GM19099 (cell line): ENCODE measurements around the gene CFAP92.

Source experiments
- POLR2A ChIP-seq: IDR thresholded peaks from 3 replicates; pipeline ENCODE4 v1.6.1; 2011; ENCODE audit warnings: low read depth; ENCODE audit not compliant: insufficient read length; ENCODE audit errors: extremely low read depth

Gene CFAP92

DNA sequence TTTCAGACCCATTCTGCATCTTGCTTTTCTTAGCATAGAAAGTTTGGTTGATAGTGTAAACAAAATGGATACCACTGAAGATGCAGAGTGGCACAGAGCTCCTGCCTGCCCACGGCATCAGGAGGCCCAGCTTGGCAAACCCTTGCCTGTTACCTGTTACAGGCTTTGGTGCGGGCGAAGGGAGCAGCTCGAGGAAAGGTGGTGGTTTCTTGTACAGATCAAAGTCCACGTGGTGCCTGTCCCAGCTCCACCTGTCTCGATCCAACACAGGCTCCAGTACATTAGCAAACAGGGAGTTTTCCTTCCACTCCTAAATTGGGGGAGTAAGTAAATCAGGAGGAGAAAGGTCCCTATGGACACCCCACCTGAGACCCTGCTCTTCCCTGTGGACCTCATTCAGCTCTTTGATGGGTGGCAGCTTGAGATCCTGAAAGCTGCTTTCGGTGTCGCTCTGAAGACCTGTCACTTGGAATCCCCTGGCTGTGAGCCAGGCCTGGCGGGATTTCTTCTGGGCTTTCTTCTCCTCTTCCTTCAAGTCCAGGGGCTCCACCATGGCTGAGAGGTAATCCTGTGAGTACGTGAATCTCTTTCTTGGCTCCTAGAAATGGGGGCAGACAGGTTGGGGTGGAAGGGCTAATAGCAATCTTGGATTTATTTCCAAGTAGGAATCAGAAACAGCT lies 78.8 kb downstream of the CFAP92 start:
- TF ChIP-seq POLR2A, result no peak

DNA sequence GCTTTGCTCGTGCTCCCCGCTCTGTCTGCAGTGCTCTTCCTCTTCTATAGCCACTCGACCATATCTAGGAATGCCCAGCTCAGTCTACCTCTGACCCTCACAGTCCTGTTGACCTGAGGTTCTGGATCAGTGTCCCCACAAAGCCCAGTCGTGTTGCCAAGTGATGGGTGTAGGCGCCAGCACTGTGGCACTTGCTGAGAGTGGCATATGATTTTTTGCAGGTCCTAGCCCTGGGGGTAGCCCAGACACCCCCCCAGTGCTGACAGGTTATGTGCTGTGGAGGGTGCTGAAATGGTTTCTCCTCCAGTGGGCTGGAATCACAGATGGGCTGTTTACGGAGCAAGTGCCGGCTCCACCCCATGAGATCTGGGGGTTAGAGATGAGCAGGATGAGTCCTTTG lies 82.0 kb downstream of the CFAP92 start:
- TF ChIP-seq POLR2A, result no peak

DNA sequence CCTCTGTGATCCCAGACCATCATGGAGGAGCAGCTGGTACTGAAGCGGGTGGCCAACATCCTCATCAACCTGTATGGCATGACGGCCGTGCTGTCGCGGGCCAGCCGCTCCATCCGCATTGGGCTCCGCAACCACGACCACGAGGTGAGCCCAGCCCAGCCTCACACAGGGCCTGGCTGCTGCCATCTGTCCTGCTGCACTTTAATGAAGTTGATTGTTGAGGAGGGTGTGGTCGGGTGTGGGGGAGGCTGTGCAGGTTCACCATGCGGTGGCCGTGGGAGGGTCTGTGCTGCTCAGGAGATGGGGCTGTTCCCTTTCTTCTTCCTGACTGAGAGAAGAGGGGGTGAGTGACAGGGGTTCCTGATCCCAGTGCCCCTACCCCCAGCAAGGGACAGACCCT lies 83.9 kb downstream of the CFAP92 start:
- TF ChIP-seq POLR2A, result no peak

DNA sequence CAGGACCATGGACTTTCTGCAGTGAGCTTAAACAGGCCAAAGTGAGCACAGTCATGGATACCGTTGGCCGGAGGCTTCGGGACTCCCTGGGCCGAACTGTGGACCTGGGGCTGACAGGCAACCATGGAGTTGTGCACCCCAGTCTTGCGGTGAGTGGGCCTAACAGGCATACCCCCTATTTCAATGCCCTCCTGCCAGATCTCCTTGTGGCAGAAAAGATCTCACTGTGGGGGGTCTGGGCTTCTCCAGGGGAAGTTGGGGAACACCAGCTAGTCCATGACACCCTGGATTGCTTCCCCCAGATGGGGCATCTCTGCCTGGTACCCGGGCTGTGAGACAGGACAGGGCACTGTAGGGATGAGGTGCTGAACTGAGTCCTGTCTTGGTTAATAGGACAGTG lies 84.9 kb downstream of the CFAP92 start:
- TF ChIP-seq POLR2A, result no peak

DNA sequence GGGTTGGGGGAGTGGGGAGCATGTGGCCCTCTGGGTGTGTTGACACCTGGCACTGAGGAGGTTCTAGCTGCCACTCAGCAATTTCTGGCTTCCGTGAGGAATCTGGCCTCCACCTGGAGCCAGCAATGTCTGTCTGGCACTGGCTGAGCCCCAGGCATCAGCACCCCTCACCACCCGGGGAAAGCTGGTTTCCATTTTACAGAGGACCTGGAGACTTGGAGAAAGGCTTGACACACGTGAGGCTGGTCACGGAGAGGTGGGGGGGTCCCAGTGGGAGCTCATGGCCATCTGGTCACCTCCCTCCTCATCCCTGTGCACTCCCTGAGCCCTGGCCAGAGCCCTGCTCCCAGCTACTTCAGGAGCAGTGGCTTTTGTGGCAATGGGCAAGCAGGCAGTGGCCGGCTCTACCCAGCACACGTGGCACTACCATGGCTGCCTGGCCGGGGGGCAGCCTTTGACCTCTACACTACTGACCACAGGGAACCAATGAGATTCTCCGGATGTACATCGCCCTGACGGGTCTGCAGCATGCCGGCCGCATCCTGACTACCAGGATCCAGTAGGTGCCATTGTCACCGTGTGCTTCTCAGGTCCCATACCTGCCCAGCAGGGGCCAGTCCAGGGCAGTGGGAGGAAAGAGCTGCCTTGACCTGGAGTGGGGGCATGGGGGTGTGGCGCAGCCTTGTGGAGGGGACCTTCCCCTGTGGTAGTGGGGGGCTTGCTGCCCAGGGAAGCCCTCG lies 86.0 kb downstream of the CFAP92 start:
- no peak for TF ChIP-seq POLR2A

DNA sequence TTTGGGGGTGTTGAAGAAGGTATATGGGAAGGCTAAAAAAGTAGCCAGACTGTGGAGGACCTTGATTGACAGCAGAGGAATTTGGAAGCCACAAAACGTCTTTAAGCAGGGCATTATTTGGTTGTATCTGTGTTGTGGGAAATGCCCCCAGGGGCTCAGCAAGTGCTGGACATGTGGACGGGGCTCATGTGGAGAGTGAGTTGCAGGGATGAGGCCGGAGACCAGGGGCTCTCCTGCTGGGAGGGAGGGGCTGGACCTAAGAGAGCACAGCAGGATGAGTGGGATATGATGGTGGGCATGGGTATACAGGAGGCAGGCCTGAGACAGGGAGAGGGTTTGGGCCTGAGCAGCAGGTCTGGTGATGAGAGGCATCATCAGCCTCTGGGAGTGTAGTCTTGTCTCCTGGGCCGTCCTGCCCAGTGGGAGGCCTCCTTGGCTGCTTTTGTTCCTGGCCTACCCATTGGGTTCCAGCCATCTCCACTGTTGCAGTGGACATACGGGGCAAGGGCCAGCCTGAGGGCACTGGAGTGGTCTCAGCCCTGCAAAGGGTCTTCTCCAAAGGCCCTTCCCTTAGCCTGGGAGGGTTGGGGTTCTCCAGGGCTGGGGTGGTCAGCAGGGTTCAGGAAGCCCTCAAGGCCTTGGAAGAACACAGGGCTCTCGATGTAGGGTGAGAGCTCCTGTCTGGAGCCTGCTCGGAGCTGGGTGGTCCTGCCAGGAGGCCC lies 86.9 kb downstream of the CFAP92 start:
- TF ChIP-seq POLR2A, result no peak

DNA sequence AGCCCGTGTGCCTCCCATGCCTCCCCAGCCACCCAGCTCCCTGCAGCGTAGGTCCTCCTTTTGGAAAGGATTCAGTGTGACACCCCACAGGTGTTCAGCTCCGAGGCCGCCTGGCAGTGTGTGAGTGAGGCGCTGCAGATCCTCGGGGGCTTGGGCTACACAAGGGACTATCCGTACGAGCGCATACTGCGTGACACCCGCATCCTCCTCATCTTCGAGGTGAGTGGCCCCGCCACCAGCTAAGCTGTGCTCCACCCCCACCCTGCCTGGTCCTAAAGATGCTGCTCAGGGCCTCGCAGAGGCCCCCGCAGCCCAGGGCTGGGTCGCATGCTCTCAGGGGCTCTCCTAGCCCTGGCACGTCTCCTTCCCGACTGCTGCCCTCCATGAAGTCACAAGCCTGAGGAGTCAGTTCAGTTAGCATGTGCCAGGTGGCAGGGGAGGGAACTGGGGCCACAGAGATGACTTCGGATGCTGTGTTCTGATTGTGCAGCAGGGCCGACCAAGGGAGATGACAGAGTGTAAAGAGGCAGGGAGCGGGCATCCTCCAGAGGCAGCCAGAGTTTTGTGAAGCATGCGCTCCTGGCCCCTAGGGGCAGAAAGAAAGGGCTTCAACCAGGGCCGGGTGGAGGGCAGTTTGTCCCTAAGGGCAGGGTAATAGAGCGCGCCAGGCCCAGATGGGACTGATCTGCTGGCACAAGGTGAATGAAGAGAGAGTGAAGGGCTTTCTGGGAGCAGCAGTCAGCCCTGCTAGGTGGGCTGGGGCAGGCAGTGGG lies 87.7 kb downstream of the CFAP92 start:
- no peak for TF ChIP-seq POLR2A

DNA sequence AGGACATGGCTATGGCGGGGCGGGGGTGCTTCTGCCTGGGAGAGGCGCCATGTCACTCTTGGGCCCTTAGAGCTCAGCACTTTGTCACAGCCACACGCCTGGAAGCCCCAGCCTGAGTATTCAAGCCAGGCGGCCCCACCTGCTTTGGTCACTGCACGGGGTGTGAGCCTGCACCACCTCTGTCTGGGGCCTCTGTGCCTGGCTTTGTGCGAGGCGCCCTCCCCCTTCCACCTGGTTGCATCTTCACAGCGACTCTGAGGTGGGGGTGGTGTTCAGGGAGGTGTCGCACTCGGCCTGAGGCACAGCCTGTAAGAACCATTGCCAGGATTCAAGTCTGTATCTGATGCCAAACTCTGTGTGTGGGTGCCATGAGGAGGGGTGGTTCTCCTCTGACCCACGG lies 90.4 kb downstream of the CFAP92 start:
- no peak for TF ChIP-seq POLR2A

DNA sequence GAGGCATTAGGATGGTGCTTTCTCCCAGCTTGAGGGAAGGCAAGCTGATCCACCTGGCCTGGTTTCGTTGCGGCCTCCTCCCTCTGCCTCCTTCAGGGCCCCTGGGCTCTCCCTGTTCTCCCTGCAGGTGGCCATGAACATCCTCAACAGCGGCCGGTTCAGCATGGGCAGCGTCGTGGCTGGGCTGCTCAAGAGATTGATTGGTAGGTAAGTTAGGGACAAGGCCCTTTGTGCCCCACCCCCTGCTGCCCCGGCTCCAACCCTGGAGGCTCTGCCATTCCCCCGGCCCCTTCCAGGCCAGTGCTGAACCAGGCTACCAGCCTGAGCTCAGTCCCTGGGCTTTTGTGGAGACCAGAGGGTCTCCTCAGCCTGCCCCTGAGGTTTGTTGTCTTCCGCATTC lies 91.5 kb downstream of the CFAP92 start:
- no peak for TF ChIP-seq POLR2A

DNA sequence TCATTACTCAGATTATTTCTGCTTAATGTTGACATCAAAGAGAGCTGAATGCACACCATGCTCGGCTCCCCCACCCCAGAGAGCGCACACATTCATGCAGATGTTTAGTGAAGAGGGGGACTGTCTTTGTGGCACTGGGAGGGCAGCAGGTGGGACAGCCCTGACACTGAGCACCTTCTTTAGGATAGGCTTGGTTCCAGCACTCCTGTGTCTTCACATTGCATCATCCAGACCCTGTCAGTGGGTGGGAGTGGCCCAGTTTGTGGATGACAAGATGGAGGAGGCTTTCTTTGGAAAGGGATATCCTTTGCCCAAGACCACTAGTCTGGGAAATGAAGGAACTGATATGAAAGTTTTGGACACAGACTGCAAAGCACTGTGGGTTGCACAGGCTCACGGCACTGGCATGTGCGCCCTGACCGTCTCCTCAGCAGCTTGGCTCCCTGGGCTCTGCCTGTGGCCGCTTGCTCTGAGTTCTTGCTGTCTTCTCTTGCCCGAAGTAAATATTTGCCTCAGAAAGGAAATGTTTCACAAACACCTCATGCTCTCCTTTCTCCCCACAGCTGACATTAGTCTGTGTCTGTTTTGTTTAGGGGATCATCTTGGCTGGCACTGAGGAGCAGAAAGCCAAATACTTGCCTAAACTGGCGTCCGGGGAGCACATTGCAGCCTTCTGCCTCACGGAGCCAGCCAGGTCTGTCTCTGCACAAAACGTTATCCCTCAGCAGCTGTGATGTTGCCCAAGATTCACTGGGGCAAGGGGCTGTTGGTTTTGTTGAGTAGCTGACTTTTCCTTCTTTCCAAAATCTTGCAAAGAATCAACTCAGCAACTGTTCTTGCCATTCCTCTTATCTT lies 97.8 kb downstream of the CFAP92 start:
- TF ChIP-seq POLR2A, result no peak

DNA sequence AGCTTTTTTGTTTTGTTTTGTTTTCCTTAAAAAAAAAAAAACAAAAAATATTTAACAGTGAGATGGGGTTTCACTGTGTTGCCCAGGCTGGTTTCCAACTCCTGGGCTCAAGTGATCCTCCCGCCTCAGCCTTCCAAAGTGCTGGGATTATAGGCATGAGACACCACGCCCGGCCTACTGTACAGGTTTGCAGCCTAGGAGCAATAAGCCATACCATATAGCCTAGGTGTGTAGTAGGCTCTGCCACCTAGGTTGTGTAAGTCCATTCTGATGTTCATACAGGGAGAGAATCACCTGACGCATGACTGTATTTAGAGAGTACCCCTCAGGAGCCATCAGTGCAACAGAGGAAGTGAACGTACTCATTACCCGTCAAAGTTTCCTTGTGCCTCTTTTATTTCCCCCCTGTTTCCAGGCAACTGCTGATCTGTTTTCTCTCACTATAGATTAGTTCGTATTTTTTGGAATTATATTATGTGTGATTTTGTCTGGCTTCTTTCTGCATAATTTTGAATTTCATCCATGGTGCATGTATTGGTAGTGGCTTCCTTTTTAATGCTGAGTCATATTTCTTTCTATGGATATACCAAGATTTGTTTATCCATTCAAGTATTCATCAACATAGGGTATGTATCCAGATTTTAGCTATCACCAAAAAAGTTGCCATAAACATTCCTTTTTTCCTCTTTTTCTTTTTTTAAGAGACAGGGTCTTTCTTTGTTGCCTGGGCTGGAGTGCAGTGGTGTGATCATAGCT lies 104.6 kb downstream of the CFAP92 start:
- no peak for TF ChIP-seq POLR2A

DNA sequence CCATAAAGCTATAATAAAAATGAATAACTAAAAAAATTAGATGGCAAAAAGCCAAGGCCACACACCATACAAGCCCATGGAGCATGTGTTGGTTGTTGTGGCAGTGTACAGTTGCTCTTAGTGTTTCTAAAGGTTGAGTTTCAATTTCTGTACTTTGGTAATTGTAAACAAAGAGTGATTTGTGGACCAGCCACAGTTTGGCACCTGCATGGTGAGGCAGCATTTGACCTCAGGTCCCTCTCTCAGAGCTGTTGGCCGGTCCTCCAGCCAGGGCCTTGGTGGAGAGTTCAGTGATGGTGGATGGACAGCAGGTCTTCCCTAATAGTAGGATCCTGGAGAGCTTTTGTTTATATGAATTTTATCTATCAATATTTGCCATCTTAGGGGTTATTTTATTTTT lies 108.9 kb downstream of the CFAP92 start:
- TF ChIP-seq POLR2A, result no peak

DNA sequence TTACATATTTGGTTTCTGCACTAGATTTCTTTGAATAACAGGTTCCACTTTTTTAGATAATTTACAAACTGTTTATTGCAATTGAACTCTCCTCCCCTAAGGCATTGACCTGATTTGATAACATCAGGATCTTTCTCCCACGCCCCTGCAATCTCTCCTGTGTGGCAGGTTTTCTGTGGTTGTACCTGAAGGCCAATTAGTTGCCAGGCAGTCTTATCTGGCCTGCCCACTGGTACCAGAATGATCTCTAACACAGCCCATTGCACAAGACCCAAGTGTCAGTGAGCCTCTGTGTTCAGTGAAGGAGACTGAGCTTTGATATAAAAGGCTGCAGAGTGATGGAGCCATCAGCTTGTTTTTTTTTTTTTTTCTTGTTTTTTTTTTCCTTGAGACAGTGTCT lies 111.2 kb downstream of the CFAP92 start:
- TF ChIP-seq POLR2A, result no peak

DNA sequence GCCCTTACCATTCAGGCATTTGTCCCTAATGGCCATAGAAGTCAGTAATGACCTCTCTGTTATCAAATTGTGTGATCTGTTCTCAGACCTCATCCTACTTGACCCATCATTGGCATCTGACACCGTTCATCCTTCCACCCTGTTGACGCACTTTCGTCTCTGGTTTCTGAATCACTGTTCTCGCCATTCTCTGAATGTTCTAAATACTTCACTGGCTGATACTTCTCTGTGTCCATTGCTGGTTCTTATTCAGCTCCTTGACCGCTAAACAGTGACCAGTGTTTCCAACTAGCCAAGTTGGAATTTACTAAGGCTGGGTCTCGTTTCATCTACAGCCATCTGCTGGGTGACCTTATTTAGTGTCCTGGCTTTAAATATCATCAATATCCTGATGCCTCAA lies 112.3 kb downstream of the CFAP92 start:
- no peak for TF ChIP-seq POLR2A

DNA sequence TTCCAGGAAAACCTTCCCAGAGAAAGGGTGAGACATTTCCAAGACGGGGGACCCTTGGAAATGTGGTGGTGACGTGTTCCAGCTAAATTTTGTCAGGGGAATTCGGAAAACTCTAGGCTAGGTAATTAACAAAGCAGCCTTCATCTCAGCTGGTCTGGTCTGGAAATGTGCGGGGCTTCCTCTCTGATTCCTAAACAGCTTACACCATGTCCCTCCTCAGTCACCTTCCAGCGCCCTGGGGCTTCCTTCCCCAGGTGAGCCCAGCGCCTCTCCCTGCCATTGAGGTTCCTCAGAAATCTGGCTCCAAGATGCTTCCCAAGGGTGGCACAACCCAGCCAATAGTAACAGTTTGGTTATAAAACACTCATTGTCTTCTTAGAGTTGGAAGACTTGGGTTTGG lies 113.9 kb downstream of the CFAP92 start:
- no peak for TF ChIP-seq POLR2A
